Thoracic aorta (tissue), 2 donors: ENCODE measurements around the gene G3BP2. TPM values are rescaled to one million over a fixed set of nuclear protein-coding genes. Genes with fewer than 3 reads are reported as not detected.
"Not testable (repeated sequence)": the region's sequence is repeated elsewhere in the genome, so short reads cannot be mapped to it uniquely, and the experiment has no call there.

Source experiments
- ATAC-seq: fragments of 150-250 bp; one replicate; pipeline ENCODE4 v1.8.0; 2017; ENCODE audit warnings: low read depth; ENCODE audit not compliant: insufficient number of reproducible peaks, low FRiP score
- DNase-seq: peaks from one replicate; pipeline ENCODE4 v3.0.0-alpha.2; 2020; ENCODE audit warnings: low spot score
- H3K27ac ChIP-seq, 2 donors: fragments of 200-600 bp; sonication (generic); 1 replicate in 1 of 2; 2 replicates in 1 of 2; pipeline ENCODE4 v1.5.1; 2016; ENCODE audit warnings: mild to moderate bottlenecking in 2 of 2, moderate library complexity in 2 of 2
- H3K27me3 ChIP-seq: fragments of 200-600 bp; sonication (generic); replicated peaks from 2 replicates; pipeline ENCODE4 v1.6.0; 2016; ENCODE audit warnings: mild to moderate bottlenecking; ENCODE audit not compliant: insufficient read depth
- H3K36me3 ChIP-seq: fragments of 200-600 bp; sonication (generic); one replicate; pipeline ENCODE4 v1.5.1; 2016
- H3K4me1 ChIP-seq, 2 donors: fragments of 200-600 bp; sonication (generic); 1 replicate in 1 of 2; 2 replicates in 1 of 2; pipeline versions ENCODE4 v1.5.1 to v1.6.0; 2016; ENCODE audit warnings: low read depth in 2 of 2, mild to moderate bottlenecking in 1 of 2; ENCODE audit not compliant: control insufficient read depth in 1 of 2
- H3K4me3 ChIP-seq: fragments of 200-600 bp; sonication (generic); 2 replicates; pipeline ENCODE4 v1.5.1; 2016; ENCODE audit warnings: mild to moderate bottlenecking
- H3K9me3 ChIP-seq: fragments of 200-600 bp; sonication (generic); 2 replicates; pipeline ENCODE4 v1.5.1; 2016
- CTCF ChIP-seq: fragments of 200-600 bp; sonication (generic); IDR thresholded peaks from one replicate; pipeline ENCODE4 v1.5.1; 2019; ENCODE audit warnings: antibody characterized with exemption
- total RNA-seq, 2 donors: library from RNA; depleted of rRNA; stranded (reverse); fragments of >200 nt; gene quantifications; one replicate each; pipeline versions ENCODE4 v1.1.0 to v1.2.3, GENCODE V29; 2016

G3BP2 gene
- total RNA-seq, 2 donors from 2014 or later: 71.9 to 126 TPM

- DNase-seq (no peak), ATAC-seq (no peak)
- H3K27ac ChIP-seq: no peak overlapping the region
- no peak for TF ChIP-seq CTCF
- H3K9me3 ChIP-seq: no peaks in the 10 kb centered on the region
- no peaks in the 10 kb centered on the region for H3K36me3 ChIP-seq
- H3K4me3 ChIP-seq: no peak overlapping the region
- no peaks in the 10 kb centered on the region for H3K27me3 ChIP-seq
- no peaks in the 10 kb centered on the region for H3K4me1 ChIP-seq
Observed at GRCh38 chr4:75696581-75696980, 23.4 kb upstream of the G3BP2 start.

DNA sequence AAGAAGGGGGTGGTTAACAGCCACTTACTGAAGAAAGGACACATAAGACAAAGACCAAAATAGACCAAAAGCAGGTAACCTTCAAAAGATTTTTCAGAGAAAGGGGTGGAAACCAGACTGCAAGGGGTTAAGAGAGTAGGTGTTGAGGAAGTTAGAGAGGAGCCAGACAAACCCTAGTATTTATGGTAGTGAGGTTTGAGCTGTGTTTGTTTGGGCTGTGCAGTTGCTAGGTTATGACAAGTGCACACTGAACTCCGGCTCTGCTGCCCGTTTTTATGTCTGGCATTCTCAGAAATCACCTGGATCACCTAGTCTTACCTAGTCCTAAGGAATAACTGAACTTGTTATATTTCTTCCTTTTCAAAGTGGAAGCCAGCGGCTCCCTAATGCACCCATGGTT lies 22.9 kb upstream of the G3BP2 start:
- no peak for TF ChIP-seq CTCF
- no peak overlapping the region for H3K27ac ChIP-seq
- no peaks in the 10 kb centered on the region for H3K4me1 ChIP-seq
- ATAC-seq (no peak), DNase-seq (no peak)
- H3K4me3 ChIP-seq: no peak overlapping the region
- H3K36me3 ChIP-seq: no peaks in the 10 kb centered on the region
- H3K9me3 ChIP-seq: no peaks in the 10 kb centered on the region
- H3K27me3 ChIP-seq: no peaks in the 10 kb centered on the region

DNA sequence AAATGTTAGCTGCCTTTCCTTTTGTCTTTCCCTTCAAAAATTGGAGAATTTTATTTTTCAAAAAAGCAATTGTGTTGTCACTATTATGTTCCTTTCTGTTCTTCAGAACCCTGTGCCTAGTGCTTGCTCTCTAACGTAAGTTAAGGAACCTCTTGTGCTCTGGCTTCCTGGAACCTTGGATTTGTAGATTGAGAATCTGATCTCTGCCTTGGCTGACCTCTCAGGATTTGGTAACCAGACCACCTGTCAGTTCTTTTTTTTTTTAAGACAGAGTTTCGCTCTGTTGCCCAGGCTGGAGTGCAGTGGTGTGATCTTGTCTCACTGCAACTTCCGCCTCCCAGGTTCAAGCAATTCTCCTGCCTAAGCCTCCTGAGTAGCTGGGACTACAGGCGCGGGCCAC lies 18.9 kb upstream of the G3BP2 start:
- not testable (repeated sequence) for DNase-seq, H3K27ac ChIP-seq, H3K27me3 ChIP-seq, H3K9me3 ChIP-seq, H3K4me1 ChIP-seq, H3K36me3 ChIP-seq, H3K4me3 ChIP-seq, ATAC-seq

- not testable (repeated sequence) for ATAC-seq
Observed at GRCh38 chr4:75687125-75687524, 13.9 kb upstream of the G3BP2 start.

GRCh38 chr4:75686346-75686745 lies 13.1 kb upstream of the G3BP2 start:
- Histone ChIP-seq H3K27ac (no peak overlapping the region), H3K9me3 (no peaks in the 10 kb centered on the region), H3K36me3 (no peaks in the 10 kb centered on the region), H3K4me1 (no peaks in the 10 kb centered on the region), H3K27me3 (no peaks in the 10 kb centered on the region), H3K4me3 (no peak overlapping the region)
- DNase-seq: no peak
- no peak for TF ChIP-seq CTCF
- ATAC-seq: no peak

More at GRCh38 chr4:75687125-75687524, 13.9 kb upstream of the G3BP2 start:
- not testable (repeated sequence) for DNase-seq, H3K4me1 ChIP-seq, H3K4me3 ChIP-seq, H3K36me3 ChIP-seq, H3K27me3 ChIP-seq, H3K9me3 ChIP-seq, H3K27ac ChIP-seq

- DNase-seq (no peak), ATAC-seq (no peak)
- Histone ChIP-seq H3K27me3 (no peaks in the 10 kb centered on the region), H3K4me3 (no peak overlapping the region), H3K9me3 (no peaks in the 10 kb centered on the region), H3K4me1 (no peaks in the 10 kb centered on the region), H3K27ac (no peak overlapping the region), H3K36me3 (no peaks in the 10 kb centered on the region)
- no peak for TF ChIP-seq CTCF
Observed at GRCh38 chr4:75685546-75686189, 12.5 kb upstream of the G3BP2 start.
